Left kidney (tissue), 2 donors: Measurements from ENCODE around the gene SLC2A9. TPM values are rescaled to one million over a fixed set of nuclear protein-coding genes. Genes with fewer than 3 reads are reported as not detected.
"Not testable (repeated sequence)": the region's sequence is repeated elsewhere in the genome, so short reads cannot be mapped to it uniquely, and the experiment has no call there.

Experiments used
- DNase-seq: peaks from one replicate; pipeline ENCODE4 v3.0.0-alpha.2; 2013
- polyA plus RNA-seq: library from polyadenylated mRNA; unstranded; fragments of 120-200 nt; gene quantifications from one replicate; pipeline ENCODE4 v1.2.1, GENCODE V29; 2013; ENCODE audit not compliant: insufficient read length

SLC2A9 gene
- polyA plus RNA-seq, 1 donor, result 10.3 TPM

- no peak for DNase-seq
Observed at GRCh38 chr4:9996319-9997110, 24.8 kb downstream of the SLC2A9 start.

GRCh38 chr4:9994246-9994847 is 26.9 kb downstream of the SLC2A9 start:
- no peak for DNase-seq

GRCh38 chr4:9989918-9990635 is 31.2 kb downstream of the SLC2A9 start:
- DNase-seq, result no peak

- no peak for DNase-seq
Observed at GRCh38 chr4:9988933-9989332, 32.4 kb downstream of the SLC2A9 start.

GRCh38 chr4:9988363-9988749 is 32.9 kb downstream of the SLC2A9 start:
- DNase-seq, result no peak

- DNase-seq, result no peak
Observed at GRCh38 chr4:9987749-9988362, 33.4 kb downstream of the SLC2A9 start.

- DNase-seq, result no peak
Observed at GRCh38 chr4:9984621-9985020, 36.7 kb downstream of the SLC2A9 start.

- no peak for DNase-seq
Observed at GRCh38 chr4:9983211-9983610, 38.1 kb downstream of the SLC2A9 start.

GRCh38 chr4:9981899-9982298 is 39.4 kb downstream of the SLC2A9 start:
- DNase-seq, result not testable (repeated sequence)

- DNase-seq, result no peak
Observed at GRCh38 chr4:9980898-9981297, 40.4 kb downstream of the SLC2A9 start.

GRCh38 chr4:9979101-9979701 is 42.1 kb downstream of the SLC2A9 start:
- no peak for DNase-seq

- DNase-seq, result no peak
Observed at GRCh38 chr4:9977518-9978031, 43.7 kb downstream of the SLC2A9 start.

- no peak for DNase-seq
Observed at GRCh38 chr4:9976781-9977180, 44.5 kb downstream of the SLC2A9 start.

- DNase-seq, result no peak
Observed at GRCh38 chr4:9976293-9976692, 45.0 kb downstream of the SLC2A9 start.

- DNase-seq, result no peak
Observed at GRCh38 chr4:9971711-9972110, 49.6 kb downstream of the SLC2A9 start.

GRCh38 chr4:9970399-9971011 is 50.8 kb downstream of the SLC2A9 start:
- DNase-seq, result no peak

- DNase-seq, result no peak
Observed at GRCh38 chr4:9969526-9970398, 51.5 kb downstream of the SLC2A9 start.

- DNase-seq, result no peak
Observed at GRCh38 chr4:9968472-9968871, 52.8 kb downstream of the SLC2A9 start.

GRCh38 chr4:9964879-9965278 is 56.4 kb downstream of the SLC2A9 start:
- no peak for DNase-seq

GRCh38 chr4:9963328-9963727 is 58.0 kb downstream of the SLC2A9 start:
- no peak for DNase-seq
